Osteoblast (primary cell): Measurements from ENCODE around the gene LLGL1. TPM values are rescaled to one million over a fixed set of nuclear protein-coding genes. Genes with fewer than 3 reads are reported as not detected.
A peak's percentile ranks its signal among the peaks of the same experiment; 100 is the strongest.

Source experiments
- DNase-seq: peaks from one replicate; pipeline ENCODE4 v3.0.0; 2011; ENCODE audit warnings: low spot score, mixed read lengths; ENCODE audit not compliant: insufficient read length; ENCODE audit errors: missing footprints
- H2AFZ ChIP-seq: 2 replicates; pipeline ENCODE4 v1.6.0; 2011; ENCODE audit warnings: mild to moderate bottlenecking, low read length
- H3K27ac ChIP-seq: 2 replicates; pipeline ENCODE4 v1.5.1; 2011; ENCODE audit warnings: mild to moderate bottlenecking, low read depth, low read length, moderate library complexity
- H3K27me3 ChIP-seq: 2 replicates; pipeline ENCODE4 v1.6.0; 2012; ENCODE audit warnings: mild to moderate bottlenecking, control low read depth, inconsistent platforms, low read length, moderate library complexity; ENCODE audit not compliant: insufficient read depth
- H3K36me3 ChIP-seq: 2 replicates; pipeline ENCODE4 v1.5.1; 2011; ENCODE audit warnings: mild to moderate bottlenecking, low read length, control low read depth, moderate library complexity; ENCODE audit not compliant: insufficient read depth
- H3K4me1 ChIP-seq: 2 replicates; pipeline ENCODE4 v1.5.1; 2011; ENCODE audit warnings: mild to moderate bottlenecking, low read length, control low read depth, moderate library complexity; ENCODE audit not compliant: insufficient read depth
- H3K4me2 ChIP-seq: 2 replicates; pipeline ENCODE4 v1.6.0; 2011; ENCODE audit warnings: mild to moderate bottlenecking, low read length; ENCODE audit not compliant: insufficient read depth
- H3K4me3 ChIP-seq: fragments of 200-600 bp; sonication (generic); 3 replicates; pipeline ENCODE4 v1.5.1; 2012; ENCODE audit warnings: mild to moderate bottlenecking, low read length, inconsistent platforms; ENCODE audit not compliant: insufficient read depth
- H3K79me2 ChIP-seq: 2 replicates; pipeline ENCODE4 v1.6.0; 2012; ENCODE audit warnings: mild to moderate bottlenecking, low read length, control low read depth, inconsistent platforms; ENCODE audit not compliant: insufficient read depth
- H3K9me3 ChIP-seq: 2 replicates; pipeline ENCODE4 v1.5.1; 2011; ENCODE audit warnings: low read depth, low read length, control low read depth
- H4K20me1 ChIP-seq: 2 replicates; pipeline ENCODE4 v1.6.0; 2012; ENCODE audit warnings: mild to moderate bottlenecking, low read length, control low read depth; ENCODE audit not compliant: insufficient read depth
- total RNA-seq: library from RNA; depleted of rRNA; stranded (reverse); fragments of >200 nt; gene quantifications from 2 replicates; pipeline ENCODE4 v1.2.3, GENCODE V29; 2012
- TF ChIP-seq, protein P1 (sequence below): IDR thresholded peaks from 2 replicates; pipeline ENCODE4 v1.5.1; 2011; ENCODE audit warnings: mild to moderate bottlenecking, low read depth, low read length, moderate library complexity; ENCODE audit errors: extremely low read depth

LLGL1 gene
- total RNA-seq, 1 donor = 50.3 TPM

DNA sequence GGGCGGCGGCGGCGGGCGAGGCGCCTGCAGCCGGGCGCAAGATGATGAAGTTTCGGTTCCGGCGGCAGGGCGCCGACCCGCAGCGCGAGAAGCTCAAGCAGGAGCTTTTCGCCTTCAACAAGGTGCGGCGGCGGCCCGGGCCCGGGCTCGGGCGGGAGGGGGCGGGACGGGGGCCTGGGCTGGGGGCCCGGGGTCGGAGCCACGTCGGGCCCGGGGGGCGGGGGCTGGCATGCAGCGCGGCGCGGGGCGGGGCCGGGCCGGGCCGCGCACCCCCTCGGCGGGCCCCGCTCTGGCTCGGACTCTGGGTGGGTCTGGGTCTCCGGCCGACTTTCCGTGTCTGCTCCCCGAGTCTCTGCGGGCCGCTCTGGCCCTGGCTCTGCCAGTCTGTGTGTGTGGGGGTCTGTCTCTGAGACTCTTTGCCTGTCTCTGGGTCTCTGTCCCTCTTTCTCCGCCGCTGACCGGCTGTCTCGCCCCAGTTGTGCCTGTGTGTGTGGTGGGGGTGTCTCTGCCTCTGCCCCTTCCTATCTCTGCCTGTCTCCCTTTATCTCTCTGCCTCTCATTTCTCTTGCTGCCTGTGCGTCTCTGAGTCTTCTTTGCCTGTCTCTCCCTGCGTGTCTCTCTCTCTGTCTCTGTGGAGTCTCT lies 328 bp downstream of the LLGL1 start:
- TF ChIP-seq, protein P1, sequence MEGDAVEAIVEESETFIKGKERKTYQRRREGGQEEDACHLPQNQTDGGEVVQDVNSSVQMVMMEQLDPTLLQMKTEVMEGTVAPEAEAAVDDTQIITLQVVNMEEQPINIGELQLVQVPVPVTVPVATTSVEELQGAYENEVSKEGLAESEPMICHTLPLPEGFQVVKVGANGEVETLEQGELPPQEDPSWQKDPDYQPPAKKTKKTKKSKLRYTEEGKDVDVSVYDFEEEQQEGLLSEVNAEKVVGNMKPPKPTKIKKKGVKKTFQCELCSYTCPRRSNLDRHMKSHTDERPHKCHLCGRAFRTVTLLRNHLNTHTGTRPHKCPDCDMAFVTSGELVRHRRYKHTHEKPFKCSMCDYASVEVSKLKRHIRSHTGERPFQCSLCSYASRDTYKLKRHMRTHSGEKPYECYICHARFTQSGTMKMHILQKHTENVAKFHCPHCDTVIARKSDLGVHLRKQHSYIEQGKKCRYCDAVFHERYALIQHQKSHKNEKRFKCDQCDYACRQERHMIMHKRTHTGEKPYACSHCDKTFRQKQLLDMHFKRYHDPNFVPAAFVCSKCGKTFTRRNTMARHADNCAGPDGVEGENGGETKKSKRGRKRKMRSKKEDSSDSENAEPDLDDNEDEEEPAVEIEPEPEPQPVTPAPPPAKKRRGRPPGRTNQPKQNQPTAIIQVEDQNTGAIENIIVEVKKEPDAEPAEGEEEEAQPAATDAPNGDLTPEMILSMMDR = no peak
- peak overlapping the region; percentile 78 for H2AFZ ChIP-seq
- H3K4me1 ChIP-seq = peaks cover 32% of the 10 kb centered on the region
- H3K79me2 ChIP-seq = peaks cover 50% of the 10 kb centered on the region
- H4K20me1 ChIP-seq = peaks cover 41% of the 10 kb centered on the region
- DNase-seq = peak; percentile 92
- no peaks in the 10 kb centered on the region for H3K27me3 ChIP-seq
- H3K9me3 ChIP-seq = no peaks in the 10 kb centered on the region
- no peaks in the 10 kb centered on the region for H3K36me3 ChIP-seq
- peak overlapping the region; percentile 74 for H3K27ac ChIP-seq
- H3K4me2 ChIP-seq = peak overlapping the region; percentile 96
- peak overlapping the region; percentile 95 for H3K4me3 ChIP-seq

DNA sequence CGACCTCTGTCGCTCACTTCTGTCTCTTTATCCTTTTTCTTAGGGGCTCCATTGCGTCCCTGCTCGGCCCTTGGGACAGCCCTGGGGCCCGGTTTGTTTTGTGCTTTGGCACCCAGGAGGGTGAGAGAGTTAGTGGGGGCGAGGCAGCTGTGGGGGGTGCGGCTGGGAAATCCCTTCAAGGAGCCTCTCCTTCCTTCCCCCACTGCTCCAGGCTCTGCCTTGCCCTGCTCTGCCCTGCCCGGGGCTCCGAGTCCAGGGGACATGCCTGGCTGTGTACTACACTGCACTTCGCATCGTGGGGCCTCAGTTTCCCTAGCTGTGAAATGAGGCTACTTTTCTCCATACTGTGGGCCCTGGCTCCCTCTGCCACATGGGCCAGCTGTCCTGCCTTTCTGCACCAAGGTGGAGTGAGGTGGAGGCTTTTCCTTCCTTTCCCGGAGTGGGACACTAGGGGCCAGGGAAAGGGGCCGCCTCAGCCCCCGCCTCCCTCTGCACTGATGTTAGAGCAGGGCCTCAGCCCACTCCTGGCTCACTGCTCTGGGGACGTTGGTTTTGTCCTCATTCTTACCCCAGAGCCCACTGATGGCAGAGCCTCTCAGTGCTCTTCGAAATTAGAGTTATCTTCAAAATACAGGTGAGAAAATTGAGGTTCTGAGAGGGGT lies 980 bp downstream of the LLGL1 start:
- H4K20me1 ChIP-seq = peaks cover 48% of the 10 kb centered on the region
- H3K4me3 ChIP-seq = peak overlapping the region; percentile 95
- H3K27ac ChIP-seq = peak overlapping the region; percentile 74
- TF ChIP-seq, protein P1 = no peak
- peak overlapping the region; percentile 78 for H2AFZ ChIP-seq
- DNase-seq = peak; percentile 93
- no peaks in the 10 kb centered on the region for H3K27me3 ChIP-seq
- H3K4me2 ChIP-seq = peak overlapping the region; percentile 96
- peaks cover 25% of the 10 kb centered on the region for H3K4me1 ChIP-seq
- H3K79me2 ChIP-seq = peaks cover 57% of the 10 kb centered on the region
- H3K9me3 ChIP-seq = no peaks in the 10 kb centered on the region
- no peaks in the 10 kb centered on the region for H3K36me3 ChIP-seq

DNA sequence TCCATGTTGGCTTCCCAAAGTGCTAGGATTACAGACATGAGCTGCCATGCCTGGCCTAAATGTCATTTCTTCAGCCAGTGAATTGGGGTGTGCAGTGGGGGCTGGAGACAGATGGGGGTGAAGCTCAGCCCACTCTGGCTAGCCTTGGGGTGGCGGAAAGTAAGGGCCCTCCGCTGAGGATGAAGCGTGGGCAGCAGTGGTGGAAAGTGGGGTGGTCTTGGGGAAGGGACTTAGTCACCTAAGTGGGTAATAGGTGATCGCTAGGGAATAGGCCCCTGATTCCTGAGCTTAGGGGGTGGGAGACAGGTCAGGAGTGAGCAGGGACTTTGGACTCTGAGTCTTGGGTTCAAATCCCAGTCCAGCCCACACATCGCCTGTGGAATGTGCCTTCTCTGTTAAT lies 2.2 kb downstream of the LLGL1 start:
- no peak overlapping the region for H3K4me2 ChIP-seq
- no peaks in the 10 kb centered on the region for H3K27me3 ChIP-seq
- H3K4me1 ChIP-seq = peaks cover 24% of the 10 kb centered on the region
- peaks cover 67% of the 10 kb centered on the region for H3K79me2 ChIP-seq
- peaks cover under 1% of the 10 kb centered on the region for H3K36me3 ChIP-seq
- peaks cover 54% of the 10 kb centered on the region for H4K20me1 ChIP-seq
- TF ChIP-seq, protein P1 = no peak
- no peak overlapping the region for H2AFZ ChIP-seq
- no peak overlapping the region for H3K27ac ChIP-seq
- DNase-seq = peak; percentile 53
- H3K9me3 ChIP-seq = no peaks in the 10 kb centered on the region
- no peak overlapping the region for H3K4me3 ChIP-seq

GRCh38 chr17:18228176-18228682 lies 2.8 kb downstream of the LLGL1 start:
- Histone ChIP-seq H3K27ac (no peak overlapping the region), H2AFZ (no peak overlapping the region), H3K4me1 (peaks cover 24% of the 10 kb centered on the region), H3K27me3 (no peaks in the 10 kb centered on the region), H3K9me3 (no peaks in the 10 kb centered on the region), H3K36me3 (peaks cover 5% of the 10 kb centered on the region), H3K4me3 (no peak overlapping the region), H3K79me2 (peaks cover 72% of the 10 kb centered on the region), H3K4me2 (no peak overlapping the region), H4K20me1 (peaks cover 60% of the 10 kb centered on the region)
- TF ChIP-seq, protein P1 = no peak
- DNase-seq = peak; percentile 85
